WERI-Rb-1 (cell line): Measurements from ENCODE around the gene TMEM219.

ENCODE experiments used
- DNase-seq: peaks from one replicate; pipeline ENCODE4 v3.0.0-alpha.2; 2020
- H3K27ac ChIP-seq: fragments of 250-450 bp; sonication (Bioruptor Pico); 2 replicates; pipeline ENCODE4 v1.5.1; 2020; ENCODE audit warnings: mild to moderate bottlenecking, moderate library complexity
- H3K27me3 ChIP-seq: fragments of 250-450 bp; sonication (Bioruptor Pico); 2 replicates; pipeline ENCODE4 v1.5.1; 2021; ENCODE audit warnings: mild to moderate bottlenecking, low read depth, moderate library complexity; ENCODE audit not compliant: insufficient read depth, severe bottlenecking
- H3K36me3 ChIP-seq: fragments of 250-450 bp; sonication (Bioruptor Pico); 2 replicates; pipeline ENCODE4 v1.5.1; 2020; ENCODE audit warnings: mild to moderate bottlenecking, moderate library complexity
- H3K4me3 ChIP-seq: 2 replicates; pipeline ENCODE4 v1.5.1; 2011; ENCODE audit warnings: low read depth, mild to moderate bottlenecking, control low read depth, low read length
- H3K9me3 ChIP-seq: fragments of 250-450 bp; sonication (Bioruptor Pico); 2 replicates; pipeline ENCODE4 v1.5.1; 2021; ENCODE audit warnings: mild to moderate bottlenecking, moderate library complexity; ENCODE audit not compliant: severe bottlenecking
- CTCF ChIP-seq: IDR thresholded peaks from 2 replicates; pipeline ENCODE4 v1.5.1; 2011; ENCODE audit warnings: low read depth, mild to moderate bottlenecking, control low read depth, inconsistent platforms, low read length

TMEM219 gene

DNA sequence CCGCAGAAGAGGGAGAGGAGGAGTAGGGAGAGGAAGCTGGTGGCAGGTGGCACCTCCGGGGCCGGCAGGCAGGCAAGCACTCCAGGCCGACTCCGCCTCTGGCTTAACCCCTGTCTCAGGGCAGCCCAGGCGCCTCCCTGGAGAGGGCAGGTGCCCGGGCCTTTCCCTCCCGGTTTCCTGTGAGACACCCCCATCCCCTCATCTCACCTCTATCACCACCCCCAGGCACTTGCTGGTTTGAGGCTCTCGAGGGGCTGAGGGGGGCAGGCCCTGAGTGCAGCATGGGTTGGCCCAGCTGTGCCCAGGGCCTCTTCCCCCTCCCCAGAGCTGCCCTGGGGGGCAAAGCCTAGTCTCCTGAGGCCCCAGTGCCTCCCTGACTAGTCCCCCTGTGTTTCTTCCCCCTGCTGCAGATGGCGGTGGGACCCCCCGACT is 42.9 kb downstream of the TMEM219 start:
- Histone ChIP-seq H3K36me3 (peaks cover 35% of the 10 kb centered on the region), H3K4me3 (no peak overlapping the region), H3K27me3 (no peaks in the 10 kb centered on the region), H3K27ac (peak overlapping the region; percentile 69), H3K9me3 (no peaks in the 10 kb centered on the region)
- peak; percentile 72 for DNase-seq
- TF ChIP-seq CTCF, result no peak

DNA sequence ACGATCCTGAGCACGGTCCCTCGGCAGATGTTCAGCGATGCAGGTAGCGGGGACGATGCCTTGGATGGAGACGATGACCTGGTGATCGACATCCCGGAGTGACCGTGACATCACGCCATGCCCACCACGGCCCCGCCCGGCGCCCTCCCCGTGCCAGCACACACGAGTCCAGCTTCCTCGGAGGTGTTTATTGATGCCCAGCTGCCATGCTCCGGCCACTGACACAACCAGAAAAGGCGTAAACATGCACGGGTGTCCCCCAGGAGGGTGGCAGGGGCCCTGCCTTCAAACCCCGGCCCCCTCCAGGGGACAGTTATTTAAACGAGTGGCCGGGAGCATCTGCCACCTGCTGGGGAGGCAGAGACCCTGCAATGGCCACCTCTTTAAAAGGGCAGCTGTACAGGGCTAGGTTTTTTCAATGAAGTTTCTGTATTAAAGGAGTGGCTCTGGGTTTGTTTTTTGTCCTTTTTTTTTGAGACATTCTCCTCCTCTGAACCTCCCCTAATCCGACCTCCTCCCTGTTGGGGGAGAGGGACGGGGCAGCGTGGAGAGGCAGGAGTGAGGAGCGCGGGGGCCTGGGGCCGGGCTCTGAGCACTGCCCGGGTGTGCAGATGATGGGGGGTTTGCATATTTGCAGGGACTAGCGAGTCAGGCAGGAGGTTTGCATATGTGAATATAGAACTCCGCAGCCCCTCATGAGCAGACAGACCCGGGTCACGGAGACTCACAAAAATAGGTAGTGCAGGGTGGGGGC is 43.6 kb downstream of the TMEM219 start:
- no peaks in the 10 kb centered on the region for H3K27me3 ChIP-seq

DNA sequence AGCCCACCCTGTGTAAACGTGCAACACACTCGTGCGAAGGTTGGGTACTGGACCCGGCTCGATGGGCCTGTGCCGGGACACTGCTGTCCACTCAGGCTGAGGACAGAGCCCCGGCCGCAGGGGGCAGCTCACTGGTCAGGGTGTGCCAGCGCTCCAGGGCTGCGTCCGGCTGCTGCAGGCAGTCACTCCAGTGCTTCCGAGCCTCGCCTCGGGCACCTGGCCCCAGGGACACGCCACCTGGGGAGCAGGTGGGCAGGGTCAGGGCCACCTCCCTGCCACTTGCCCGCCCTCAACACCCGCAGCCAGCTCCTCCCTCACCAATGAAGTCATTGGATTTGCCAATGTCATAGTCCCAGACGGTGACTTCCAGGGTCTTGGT is 44.2 kb downstream of the TMEM219 start:
- Histone ChIP-seq H3K4me3 (no peak overlapping the region), H3K27ac (no peak overlapping the region), H3K36me3 (peaks cover 35% of the 10 kb centered on the region), H3K27me3 (no peaks in the 10 kb centered on the region), H3K9me3 (no peaks in the 10 kb centered on the region)
- DNase-seq, result no peak
- no peak for TF ChIP-seq CTCF

More for the DNA sequence above, 43.6 kb downstream of the TMEM219 start:
- Histone ChIP-seq H3K9me3 (no peaks in the 10 kb centered on the region), H3K27ac (peak overlapping the region; percentile 28; the same call in 1 of the 2 replicates), H3K36me3 (peaks cover 35% of the 10 kb centered on the region), H3K4me3 (no peak overlapping the region)
- TF ChIP-seq CTCF, result peak; percentile 79
- peak; percentile 64 for DNase-seq

- TF ChIP-seq CTCF, result no peak
- H3K27ac ChIP-seq, result no peak overlapping the region
- peaks cover 29% of the 10 kb centered on the region for H3K36me3 ChIP-seq
- no peak overlapping the region for H3K4me3 ChIP-seq
- no peaks in the 10 kb centered on the region for H3K9me3 ChIP-seq
- no peaks in the 10 kb centered on the region for H3K27me3 ChIP-seq
- DNase-seq, result no peak
Observed at GRCh38 chr16:30006659-30007377, 44.9 kb downstream of the TMEM219 start.

GRCh38 chr16:30007378-30007895 is 45.6 kb downstream of the TMEM219 start:
- no peak overlapping the region for H3K27ac ChIP-seq
- H3K36me3 ChIP-seq, result peaks cover 24% of the 10 kb centered on the region; the same call in 1 of the 2 replicates
- TF ChIP-seq CTCF, result no peak
- no peak overlapping the region for H3K4me3 ChIP-seq
- no peaks in the 10 kb centered on the region for H3K27me3 ChIP-seq
- no peak for DNase-seq
- no peaks in the 10 kb centered on the region for H3K9me3 ChIP-seq
